Calu3 (cell line): ENCODE results near the gene SLC17A2. TPM values are rescaled to one million over a fixed set of nuclear protein-coding genes. Genes with fewer than 3 reads are reported as not detected.
A peak's percentile ranks its signal among the peaks of the same experiment; 100 is the strongest.

ENCODE experiments used
- BruUV-seq: library from RNA; stranded (reverse); fragments of 400-500 nt; replicated peaks from 2 replicates; lab custom pipeline; 2021; lab: Mats Ljungman, UMichigan
- CTCF ChIA-PET: fragments of 300-600 bp; sonication (Branson Sonifier 250); formaldehyde crosslinking; loops from one replicate; lab custom pipeline; 2022; ENCODE audit warnings: antibody characterized with exemption; lab: Charles Lee
- DNase-seq: peaks from one replicate; pipeline ENCODE4 v3.0.0; 2022
- H3K27ac Mint-ChIP-seq: one replicate; pipeline ENCODE4 v1.8.0; 2022; ENCODE audit warnings: mixed read lengths; ENCODE audit not compliant: unreplicated experiment
- H3K27me3 Mint-ChIP-seq: one replicate; pipeline ENCODE4 v1.8.0; 2022; ENCODE audit warnings: mixed read lengths; ENCODE audit not compliant: unreplicated experiment
- H3K36me3 Mint-ChIP-seq: one replicate; pipeline ENCODE4 v1.8.0; 2022; ENCODE audit warnings: mild to moderate bottlenecking, moderate library complexity, mixed read lengths; ENCODE audit not compliant: insufficient read depth, unreplicated experiment
- H3K4me1 Mint-ChIP-seq: one replicate; pipeline ENCODE4 v1.8.0; 2022; ENCODE audit warnings: mild to moderate bottlenecking, low read depth, mixed read lengths; ENCODE audit not compliant: unreplicated experiment
- H3K4me3 Mint-ChIP-seq: one replicate; pipeline ENCODE4 v1.8.0; 2022; ENCODE audit warnings: mild to moderate bottlenecking, low read depth, moderate library complexity, mixed read lengths; ENCODE audit not compliant: unreplicated experiment
- H3K9me3 Mint-ChIP-seq: one replicate; pipeline ENCODE4 v1.8.0; 2022; ENCODE audit warnings: low read depth, mixed read lengths; ENCODE audit not compliant: unreplicated experiment
- CTCF ChIP-seq: fragments of 200-600 bp; IDR thresholded peaks from one replicate; pipeline ENCODE4 v1.8.0; 2022; ENCODE audit warnings: antibody characterized with exemption; ENCODE audit not compliant: unreplicated experiment
- intact Hi-C: fragments of 100-400 bp; cut with micrococcal nuclease; formaldehyde crosslinking; loops from one replicate; pipeline ENCODE4 v1.10.0; 2022; ENCODE audit not compliant: unreplicated experiment
- total RNA-seq: library from RNA; stranded (reverse); gene quantifications from 2 replicates; pipeline ENCODE4 v1.2.3, GENCODE V29; 2022

Gene SLC17A2
- total RNA-seq, 1 experiment from 2014 or later = not detected

GRCh38 chr6:25944688-25945574 is 14.4 kb upstream of the SLC17A2 start:
- BruUV-seq = no TSS peak
- no peak overlapping the region for H3K4me3 Mint-ChIP-seq
- DNase-seq = no peak
- H3K9me3 Mint-ChIP-seq = no peaks in the 10 kb centered on the region
- H3K27ac Mint-ChIP-seq = no peak overlapping the region
- H3K27me3 Mint-ChIP-seq = no peaks in the 10 kb centered on the region
- TF ChIP-seq CTCF = no peak
- H3K4me1 Mint-ChIP-seq = no peaks in the 10 kb centered on the region
- H3K36me3 Mint-ChIP-seq = no peaks in the 10 kb centered on the region
- intact Hi-C loops = loop anchor here (5.0 kb wide), 2 partner anchors 43 to 723 kb away; no protein-coding TSS in a partner anchor
- CTCF ChIA-PET = no interaction called here

- intact Hi-C loops = loop anchor here (5.0 kb wide), 2 partner anchors 42 to 722 kb away; no protein-coding TSS in a partner anchor
- no peak for TF ChIP-seq CTCF
- CTCF ChIA-PET = no interaction called here
- BruUV-seq = no TSS peak
- no peak for DNase-seq
- no peak overlapping the region for H3K27ac Mint-ChIP-seq
- H3K36me3 Mint-ChIP-seq = no peaks in the 10 kb centered on the region
- H3K27me3 Mint-ChIP-seq = no peaks in the 10 kb centered on the region
- H3K4me3 Mint-ChIP-seq = no peak overlapping the region
- H3K9me3 Mint-ChIP-seq = no peaks in the 10 kb centered on the region
- no peaks in the 10 kb centered on the region for H3K4me1 Mint-ChIP-seq
These were observed 13.4 kb upstream of the SLC17A2 start for GRCh38 chr6:25943887-25944286.

- CTCF ChIA-PET = interaction anchor here (1.0 kb wide), 1 partner anchor 224 kb away, joined by 4 read pairs; no protein-coding TSS in a partner anchor
- BruUV-seq = no TSS peak
- peak; percentile 61 for TF ChIP-seq CTCF
- no peaks in the 10 kb centered on the region for H3K4me1 Mint-ChIP-seq
- H3K4me3 Mint-ChIP-seq = no peak overlapping the region
- no peaks in the 10 kb centered on the region for H3K27me3 Mint-ChIP-seq
- DNase-seq = peak; percentile 35
- H3K9me3 Mint-ChIP-seq = no peaks in the 10 kb centered on the region
- no peak overlapping the region for H3K27ac Mint-ChIP-seq
- intact Hi-C loops = loop anchor here (1.0 to 5.0 kb wide), 4 partner anchors 40 to 720 kb away; no protein-coding TSS in a partner anchor
- no peaks in the 10 kb centered on the region for H3K36me3 Mint-ChIP-seq
These were observed 12.2 kb upstream of the SLC17A2 start for GRCh38 chr6:25942561-25943147.

GRCh38 chr6:25939593-25939992 is 9.1 kb upstream of the SLC17A2 start:
- CTCF ChIA-PET = interaction anchor here (1.4 to 1.7 kb wide), 2 partner anchors 48 to 221 kb away, joined by 3 to 4 read pairs; no protein-coding TSS in a partner anchor
- no TSS peak for BruUV-seq
- H3K27me3 Mint-ChIP-seq = no peaks in the 10 kb centered on the region
- no peak for TF ChIP-seq CTCF
- no peak for DNase-seq
- H3K4me3 Mint-ChIP-seq = no peak overlapping the region
- no peaks in the 10 kb centered on the region for H3K4me1 Mint-ChIP-seq
- intact Hi-C loops = no loop called here
- no peak overlapping the region for H3K27ac Mint-ChIP-seq
- no peaks in the 10 kb centered on the region for H3K9me3 Mint-ChIP-seq
- no peaks in the 10 kb centered on the region for H3K36me3 Mint-ChIP-seq
